GM12864 (cell line): ENCODE measurements around the gene UROC1.
A peak's percentile ranks its signal among the peaks of the same experiment; 100 is the strongest.

Experiments used
- DNase-seq: peaks from one replicate; pipeline ENCODE4 v3.0.0-alpha.2; 2011; ENCODE audit warnings: low read depth
- H3K4me3 ChIP-seq: 2 replicates; pipeline ENCODE4 v1.5.1; 2011; ENCODE audit warnings: mild to moderate bottlenecking, low read depth, low read length, control low read depth
- CTCF ChIP-seq: IDR thresholded peaks from 2 replicates; pipeline ENCODE4 v1.5.1; 2011; ENCODE audit warnings: low read depth, mild to moderate bottlenecking, moderate library complexity, low read length, control low read depth, inconsistent platforms; ENCODE audit errors: missing control alignments

The UROC1 gene

GRCh38 chr3:126473292-126474168, 44.0 kb downstream of the UROC1 start:
- H3K4me3 ChIP-seq: peak overlapping the region; percentile 95
- no peak for TF ChIP-seq CTCF
- DNase-seq: no peak

GRCh38 chr3:126472277-126473006, 45.1 kb downstream of the UROC1 start:
- no peak for DNase-seq
- H3K4me3 ChIP-seq: no peak overlapping the region
- TF ChIP-seq CTCF: no peak

- TF ChIP-seq CTCF: no peak
- H3K4me3 ChIP-seq: no peak overlapping the region
- DNase-seq: no peak
These were observed 48.1 kb downstream of the UROC1 start for GRCh38 chr3:126469479-126469878.

- DNase-seq: no peak
- no peak overlapping the region for H3K4me3 ChIP-seq
- no peak for TF ChIP-seq CTCF
These were observed 49.3 kb downstream of the UROC1 start for GRCh38 chr3:126468028-126468891.

- no peak overlapping the region for H3K4me3 ChIP-seq
- no peak for TF ChIP-seq CTCF
- no peak for DNase-seq
These were observed 50.0 kb downstream of the UROC1 start for GRCh38 chr3:126467611-126467955.

GRCh38 chr3:126466886-126467610, 50.5 kb downstream of the UROC1 start:
- no peak overlapping the region for H3K4me3 ChIP-seq
- TF ChIP-seq CTCF: no peak
- no peak for DNase-seq
